GM23338 (cell line): Measurements from ENCODE around the gene SLC4A9. TPM values are rescaled to one million over a fixed set of nuclear protein-coding genes. Genes with fewer than 3 reads are reported as not detected.
A peak's percentile ranks its signal among the peaks of the same experiment; 100 is the strongest.

Experiments
- ATAC-seq: fragments of 200-7000 bp; cut with Tn5 transposase; 3 replicates; pipeline ENCODE4 v1.9.1; 2020
- DNase-seq: peaks from one replicate; pipeline ENCODE4 v3.0.0-alpha.2; 2015; ENCODE audit warnings: low spot score
- H2AFZ ChIP-seq: fragments of 200-600 bp; sonication (generic); 2 replicates; pipeline ENCODE4 v1.8.0; 2016; ENCODE audit warnings: antibody characterized with exemption, mild to moderate bottlenecking, moderate library complexity
- H3F3A ChIP-seq: fragments of 200-600 bp; sonication (generic); replicated peaks from 2 replicates; pipeline ENCODE4 v1.8.0; 2017; ENCODE audit warnings: antibody characterized with exemption, mixed run types, low read depth
- H3K27ac ChIP-seq: fragments of 200-600 bp; sonication (generic); 2 replicates; pipeline ENCODE4 v1.6.1; 2016; ENCODE audit warnings: low read depth
- H3K27me3 ChIP-seq: fragments of 200-600 bp; sonication (generic); 2 replicates; pipeline ENCODE4 v1.8.0; 2016; ENCODE audit warnings: mild to moderate bottlenecking, mixed run types, moderate library complexity; ENCODE audit not compliant: insufficient read depth
- H3K36me3 ChIP-seq: fragments of 200-600 bp; sonication (generic); 2 replicates; pipeline ENCODE4 v1.8.0; 2016; ENCODE audit warnings: mild to moderate bottlenecking; ENCODE audit not compliant: insufficient read depth
- H3K4me1 ChIP-seq: fragments of 200-600 bp; sonication (generic); 2 replicates; pipeline ENCODE4 v1.8.0; 2016; ENCODE audit warnings: mild to moderate bottlenecking, moderate library complexity; ENCODE audit not compliant: insufficient read depth
- H3K4me2 ChIP-seq: fragments of 200-600 bp; sonication (generic); 2 replicates; pipeline ENCODE4 v1.7.1; 2017; ENCODE audit warnings: mixed run types
- H3K4me3 ChIP-seq: fragments of 200-600 bp; sonication (generic); 2 replicates; pipeline ENCODE4 v1.6.1; 2016; ENCODE audit warnings: mixed run types
- H3K79me2 ChIP-seq: fragments of 200-600 bp; sonication (generic); replicated peaks from 2 replicates; pipeline ENCODE4 v1.8.0; 2017; ENCODE audit warnings: mild to moderate bottlenecking; ENCODE audit not compliant: insufficient read depth
- H3K9me2 ChIP-seq: fragments of 200-600 bp; sonication (generic); 2 replicates; pipeline ENCODE4 v1.8.0; 2017; ENCODE audit not compliant: insufficient read depth
- H4K20me1 ChIP-seq: fragments of 200-600 bp; sonication (generic); replicated peaks from 2 replicates; pipeline ENCODE4 v1.8.0; 2017; ENCODE audit warnings: mild to moderate bottlenecking; ENCODE audit not compliant: insufficient read depth
- H3K27ac Mint-ChIP-seq: 2 replicates; pipeline ENCODE4 v1.8.0; 2020; ENCODE audit warnings: inconsistent platforms, mild to moderate bottlenecking, moderate library complexity, mixed read lengths
- H3K27me3 Mint-ChIP-seq: 3 replicates; pipeline ENCODE4 v1.8.0; 2022; ENCODE audit warnings: low read depth, mild to moderate bottlenecking, moderate library complexity, mixed read lengths, inconsistent platforms; ENCODE audit not compliant: insufficient read depth, poor library complexity
- H3K36me3 Mint-ChIP-seq: 3 replicates; pipeline ENCODE4 v1.8.0; 2021; ENCODE audit warnings: low read depth, mild to moderate bottlenecking, inconsistent platforms, moderate library complexity, mixed read lengths
- H3K4me1 Mint-ChIP-seq: 3 replicates; pipeline ENCODE4 v1.8.0; 2020; ENCODE audit warnings: mild to moderate bottlenecking, inconsistent platforms, mixed read lengths
- H3K4me3 Mint-ChIP-seq: 3 replicates; pipeline ENCODE4 v1.8.0; 2021; ENCODE audit warnings: moderate library complexity, mild to moderate bottlenecking, inconsistent platforms, mixed read lengths
- H3K9me3 Mint-ChIP-seq: 3 replicates; pipeline ENCODE4 v1.8.0; 2020; ENCODE audit warnings: moderate library complexity, mild to moderate bottlenecking, inconsistent platforms, mixed read lengths
- CREB1 ChIP-seq: fragments of 250-450 bp; sonication (Bioruptor Pico); IDR thresholded peaks from 2 replicates; pipeline ENCODE4 v1.5.0; 2020; ENCODE audit warnings: low read depth, mild to moderate bottlenecking, moderate library complexity
- CTCF ChIP-seq, 2 experiments: fragments of 200-600 bp in 1 of 2; sonication (generic) in 1 of 2; conservative IDR thresholded peaks; 2 replicates each; pipeline versions ENCODE4 v1.5.1 to v1.6.1; 2016 to 2017; ENCODE audit warnings: antibody characterized with exemption in 2 of 2, low read depth in 2 of 2, mild to moderate bottlenecking in 2 of 2, moderate library complexity in 1 of 2
- ETS1 ChIP-seq: IDR thresholded peaks from 2 replicates; pipeline ENCODE4 v1.6.1; 2016; ENCODE audit warnings: antibody characterized with exemption
- EZH2 ChIP-seq: fragments of 200-600 bp; sonication (generic); IDR thresholded peaks from one replicate; pipeline ENCODE4 v1.8.0; 2017; ENCODE audit warnings: antibody characterized with exemption, mild to moderate bottlenecking, low read depth; ENCODE audit not compliant: unreplicated experiment
- EZH2phosphoT487 ChIP-seq: fragments of 200-600 bp; sonication (generic); IDR thresholded peaks from one replicate; pipeline ENCODE4 v1.8.1; 2018; ENCODE audit warnings: antibody characterized with exemption; ENCODE audit not compliant: unreplicated experiment
- JUNB ChIP-seq: IDR thresholded peaks from one replicate; pipeline ENCODE4 v1.6.1; 2016; ENCODE audit warnings: antibody characterized with exemption; ENCODE audit not compliant: unreplicated experiment
- NANOG ChIP-seq: IDR thresholded peaks from 2 replicates; pipeline ENCODE4 v1.6.1; 2016; ENCODE audit warnings: antibody characterized with exemption, borderline replicate concordance
- POLR2AphosphoS5 ChIP-seq: IDR thresholded peaks from 2 replicates; pipeline ENCODE4 v1.6.1; 2016; ENCODE audit warnings: antibody characterized with exemption, low read depth
- REST ChIP-seq: IDR thresholded peaks from one replicate; pipeline ENCODE4 v1.6.1; 2018; ENCODE audit warnings: antibody characterized with exemption; ENCODE audit not compliant: unreplicated experiment
- STAT1 ChIP-seq: IDR thresholded peaks from one replicate; pipeline ENCODE4 v1.6.1; 2016; ENCODE audit warnings: antibody characterized with exemption; ENCODE audit not compliant: unreplicated experiment
- ZNF114 ChIP-seq: fragments of 250-450 bp; sonication (Bioruptor Pico); IDR thresholded peaks from 2 replicates; pipeline ENCODE4 v1.5.0; 2020; ENCODE audit warnings: mild to moderate bottlenecking, moderate library complexity
- ZNF331 ChIP-seq: fragments of 250-450 bp; sonication (Bioruptor Pico); IDR thresholded peaks from 2 replicates; pipeline ENCODE4 v1.5.0; 2020; ENCODE audit warnings: low read depth, mild to moderate bottlenecking, moderate library complexity
- long read RNA-seq: library from polyadenylated mRNA; unstranded; transcript quantifications from one replicate; pipeline ENCODE4 v2.0.0, GENCODE V29; 2020; ENCODE audit not compliant: unreplicated experiment
- polyA plus RNA-seq: library from polyadenylated mRNA; unstranded; fragments of >200 nt; fragmentation: Nextera tagmentation; extraction: Ambion mirVana; gene quantifications from 2 replicates; pipeline ENCODE4 v1.2.1, GENCODE V29; 2016
- total RNA-seq: library from RNA; depleted of rRNA; stranded (reverse); fragments of >200 nt; shearing (Covaris generic); gene quantifications from 2 replicates; pipeline ENCODE4 v1.2.3, GENCODE V29; 2014; rRNA removed

Gene SLC4A9
- total RNA-seq (0.08 TPM in 1 of 2 replicates, not detected in the other), polyA plus RNA-seq (0.08 TPM in 1 of 2 replicates, not detected in the other)
- long read RNA-seq, result 0 reads

- H3K27ac ChIP-seq, result no peak within 1 kb of the TSS
- TF ChIP-seq CREB1 (no peak), POLR2AphosphoS5 (no peak), ZNF114 (CRISPR knock-in tag) (no peak), STAT1 (no peak), JUNB (no peak), CTCF (conservative IDR thresholded peaks at IDR 0.05; ENCODE audit: low read depth in 2 of 2) (no peak), ETS1 (no peak), EZH2phosphoT487 (no peak)
- H2AFZ ChIP-seq, result no peak within 1 kb of the TSS
- H3K79me2 ChIP-seq, result no peaks in the 10 kb centered on the region
- no peak for ATAC-seq
- no peak within 1 kb of the TSS for H3K4me3 ChIP-seq
- H3K36me3 Mint-ChIP-seq, result no peaks in the 10 kb centered on the region
- H3K36me3 ChIP-seq, result no peaks in the 10 kb centered on the region
- DNase-seq, result no peak
- H3K27me3 Mint-ChIP-seq, result peaks cover 21% of the 10 kb centered on the region
- no peaks in the 10 kb centered on the region for H3K9me3 Mint-ChIP-seq
- peaks cover 11% of the 10 kb centered on the region; the same call in 1 of the 2 replicates for H3K27me3 ChIP-seq
- 0 out of 2 replicates have a peak, but pooled peaks cover 2% of the 10 kb centered on the region for H3K9me2 ChIP-seq
- H3K27ac Mint-ChIP-seq, result no peak within 1 kb of the TSS
- no peak within 1 kb of the TSS for H3K4me3 Mint-ChIP-seq
- H3K4me1 Mint-ChIP-seq, result peaks cover 10% of the 10 kb centered on the region
- no peaks in the 10 kb centered on the region for H4K20me1 ChIP-seq
- no peak within 1 kb of the TSS for H3K4me2 ChIP-seq
- no peaks in the 10 kb centered on the region for H3F3A ChIP-seq
- 0 out of 2 replicates have a peak, but pooled peaks cover 4% of the 10 kb centered on the region for H3K4me1 ChIP-seq
These were observed at the start of gene SLC4A9 for GRCh38 chr5:140360101-140360500. TSS of gene SLC4A9 (plus strand) at chr5:140360194. CDS start at chr5:140360237, 43 bp downstream.

- ATAC-seq, result no peak
- H3K4me2 ChIP-seq, result no peak overlapping the region
- TF ChIP-seq NANOG, result no peak
- no peak for TF ChIP-seq STAT1
- no peak for TF ChIP-seq EZH2phosphoT487
- TF ChIP-seq ZNF331 (CRISPR knock-in tag), result no peak
- TF ChIP-seq JUNB, result no peak
- TF ChIP-seq CTCF (conservative IDR thresholded peaks at IDR 0.05; ENCODE audit: low read depth in 2 of 2), result no peak
- TF ChIP-seq CREB1, result no peak
- TF ChIP-seq EZH2, result no peak
- TF ChIP-seq REST, result no peak
- TF ChIP-seq ZNF114 (CRISPR knock-in tag), result no peak
- no peak for TF ChIP-seq ETS1
These were observed 49.6 kb upstream of the SLC4A9 start for GRCh38 chr5:140310434-140310833.

More at GRCh38 chr5:140310434-140310833, 49.6 kb upstream of the SLC4A9 start:
- H3K79me2 ChIP-seq, result no peaks in the 10 kb centered on the region
- H4K20me1 ChIP-seq, result no peaks in the 10 kb centered on the region
- Mint-ChIP-seq H3K27ac (no peak overlapping the region), H3K4me3 (no peak overlapping the region), H3K36me3 (no peaks in the 10 kb centered on the region), H3K4me1 (peaks cover 16% of the 10 kb centered on the region), H3K27me3 (peaks cover 6% of the 10 kb centered on the region), H3K9me3 (no peaks in the 10 kb centered on the region)
- no peaks in the 10 kb centered on the region for H3K27me3 ChIP-seq
- 0 out of 2 replicates have a peak, but pooled peaks cover 11% of the 10 kb centered on the region for H3K4me1 ChIP-seq
- peaks cover 4% of the 10 kb centered on the region; the same call in 1 of the 2 replicates for H3K9me2 ChIP-seq
- H2AFZ ChIP-seq, result 0 out of 2 replicates have a peak overlapping the region, but pooled peaks have one; percentile 23
- H3K27ac ChIP-seq, result no peak overlapping the region
- no peaks in the 10 kb centered on the region for H3K36me3 ChIP-seq
- no peaks in the 10 kb centered on the region for H3F3A ChIP-seq
- DNase-seq, result no peak
- H3K4me3 ChIP-seq, result no peak overlapping the region
